H9 (cell line): ENCODE measurements around the gene ARFGEF3. TPM values are rescaled to one million over a fixed set of nuclear protein-coding genes. Genes with fewer than 3 reads are reported as not detected.

Experiments
- DNase-seq: peaks from one replicate; pipeline ENCODE4 v3.0.0-alpha.2; 2017
- H2AFZ ChIP-seq: one replicate; pipeline ENCODE4 v1.6.1; 2013; ENCODE audit warnings: mild to moderate bottlenecking, low read length, control low read depth, moderate library complexity
- H2AK5ac ChIP-seq: 2 replicates; pipeline ENCODE4 v1.6.1; 2013; ENCODE audit warnings: low read length, control low read depth, mixed read lengths; ENCODE audit not compliant: insufficient read length
- H2BK120ac ChIP-seq: one replicate; pipeline ENCODE4 v1.6.1; 2013; ENCODE audit warnings: low read depth, mild to moderate bottlenecking, low read length, control low read depth, inconsistent platforms; ENCODE audit not compliant: poor library complexity, severe bottlenecking
- H2BK12ac ChIP-seq: 2 replicates; pipeline ENCODE4 v1.6.1; 2013; ENCODE audit warnings: low read length, control low read depth, mixed read lengths, low read depth; ENCODE audit not compliant: insufficient read length
- H2BK15ac ChIP-seq: 2 replicates; pipeline ENCODE4 v1.6.1; 2013; ENCODE audit warnings: low read depth, low read length, control low read depth
- H2BK20ac ChIP-seq: one replicate; pipeline ENCODE4 v1.6.1; 2013; ENCODE audit warnings: low read depth, mild to moderate bottlenecking, low read length, control low read depth, inconsistent platforms; ENCODE audit not compliant: poor library complexity, severe bottlenecking
- H2BK5ac ChIP-seq: 2 replicates; pipeline ENCODE4 v1.6.1; 2013; ENCODE audit warnings: low read length, control low read depth, mixed read lengths; ENCODE audit not compliant: insufficient read length
- H3K14ac ChIP-seq: 2 replicates; pipeline ENCODE4 v1.6.1; 2013; ENCODE audit warnings: low read length, control low read depth; ENCODE audit not compliant: insufficient read depth
- H3K18ac ChIP-seq: 2 replicates; pipeline ENCODE4 v1.6.1; 2013; ENCODE audit warnings: low read depth, mild to moderate bottlenecking, mixed read lengths, low read length, control low read depth; ENCODE audit not compliant: insufficient read length
- H3K23ac ChIP-seq: 2 replicates; pipeline ENCODE4 v1.6.1; 2013; ENCODE audit warnings: low read length, control low read depth, mixed read lengths, low read depth; ENCODE audit not compliant: insufficient read length
- H3K23me2 ChIP-seq: 2 replicates; pipeline ENCODE4 v1.6.1; 2013; ENCODE audit warnings: low read depth, mild to moderate bottlenecking, mixed read lengths, low read length, control low read depth; ENCODE audit not compliant: insufficient read length, poor library complexity, severe bottlenecking
- H3K27ac ChIP-seq: 2 replicates; pipeline ENCODE4 v1.5.1; 2013; ENCODE audit warnings: low read length, control low read depth, mixed read lengths, low read depth; ENCODE audit not compliant: insufficient read length
- H3K27me3 ChIP-seq: 2 replicates; pipeline ENCODE4 v1.6.1; 2013; ENCODE audit warnings: low read length, control low read depth, inconsistent platforms; ENCODE audit not compliant: insufficient read depth
- H3K4ac ChIP-seq: 2 replicates; pipeline ENCODE4 v1.6.1; 2013; ENCODE audit warnings: low read depth, mild to moderate bottlenecking, control low read depth, inconsistent platforms, low read length, moderate library complexity
- H3K4me1 ChIP-seq: 2 replicates; pipeline ENCODE4 v1.6.1; 2013; ENCODE audit warnings: low read length, control low read depth, inconsistent platforms; ENCODE audit not compliant: insufficient read depth
- H3K4me2 ChIP-seq: 2 replicates; pipeline ENCODE4 v1.6.1; 2013; ENCODE audit warnings: low read length, control low read depth, mixed read lengths; ENCODE audit not compliant: insufficient read length, insufficient read depth
- H3K56ac ChIP-seq: 2 replicates; pipeline ENCODE4 v1.6.1; 2013; ENCODE audit warnings: low read depth, mild to moderate bottlenecking, mixed read lengths, low read length, control low read depth; ENCODE audit not compliant: insufficient read length
- H3K79me1 ChIP-seq: 2 replicates; pipeline ENCODE4 v1.6.1; 2013; ENCODE audit warnings: low read depth, mild to moderate bottlenecking, moderate library complexity, low read length, control low read depth, inconsistent platforms; ENCODE audit not compliant: insufficient read depth, poor library complexity, severe bottlenecking
- H3K79me2 ChIP-seq: 2 replicates; pipeline ENCODE4 v1.6.1; 2013; ENCODE audit warnings: low read length, control low read depth, inconsistent platforms; ENCODE audit not compliant: insufficient read depth
- H3K9ac ChIP-seq: 2 replicates; pipeline ENCODE4 v1.6.1; 2013; ENCODE audit warnings: low read length, control low read depth, mixed read lengths; ENCODE audit not compliant: insufficient read length; ENCODE audit errors: extremely low read depth
- H3K9me3 ChIP-seq: one replicate; pipeline ENCODE4 v1.6.1; 2013; ENCODE audit warnings: low read depth, low read length, inconsistent platforms; ENCODE audit not compliant: control insufficient read depth
- H3T11ph ChIP-seq: one replicate; pipeline ENCODE4 v1.6.1; 2013; ENCODE audit warnings: mild to moderate bottlenecking, low read length, control low read depth, inconsistent platforms
- H4K20me1 ChIP-seq: one replicate; pipeline ENCODE4 v1.6.1; 2013; ENCODE audit not compliant: control insufficient read depth, insufficient read length, insufficient read depth
- H4K5ac ChIP-seq: 2 replicates; pipeline ENCODE4 v1.6.1; 2013; ENCODE audit warnings: low read depth, mild to moderate bottlenecking, mixed read lengths, low read length, control low read depth; ENCODE audit not compliant: insufficient read length
- H4K8ac ChIP-seq: replicated peaks from 2 replicates; pipeline ENCODE4 v1.6.1; 2013; ENCODE audit warnings: low read length, control low read depth, mixed read lengths, low read depth; ENCODE audit not compliant: insufficient read length
- H4K91ac ChIP-seq: 2 replicates; pipeline ENCODE4 v1.6.1; 2013; ENCODE audit warnings: low read depth, mild to moderate bottlenecking, moderate library complexity, mixed read lengths, low read length, control low read depth; ENCODE audit not compliant: insufficient read length
- H3K27ac Mint-ChIP-seq, 3 experiments: 2 replicates in 2 of 3; 3 replicates in 1 of 3; pipeline ENCODE4 v1.8.0; 2020 to 2021; ENCODE audit warnings: mixed read lengths in 3 of 3, mild to moderate bottlenecking in 1 of 3, moderate library complexity in 1 of 3
- H3K27me3 Mint-ChIP-seq: 2 replicates; pipeline ENCODE4 v1.8.0; 2021; ENCODE audit warnings: low read depth, mild to moderate bottlenecking, moderate library complexity, mixed read lengths
- H3K36me3 Mint-ChIP-seq, 3 experiments: 2 replicates in 2 of 3; 3 replicates in 1 of 3; pipeline ENCODE4 v1.8.0; 2020 to 2021; ENCODE audit warnings: low read depth in 3 of 3, mixed read lengths in 3 of 3; ENCODE audit not compliant: insufficient read depth in 1 of 3
- H3K4me1 Mint-ChIP-seq, 2 experiments: 2 replicates each; pipeline ENCODE4 v1.8.0; 2020; ENCODE audit warnings: mixed read lengths in 2 of 2
- H3K4me3 Mint-ChIP-seq, 2 experiments: 2 replicates in 1 of 2; 3 replicates in 1 of 2; pipeline ENCODE4 v1.8.0; 2020 to 2021; ENCODE audit warnings: mild to moderate bottlenecking in 2 of 2, mixed read lengths in 2 of 2, moderate library complexity in 1 of 2
- H3K9me3 Mint-ChIP-seq, 2 experiments: 2 replicates in 1 of 2; 3 replicates in 1 of 2; pipeline ENCODE4 v1.8.0; 2020; ENCODE audit warnings: mild to moderate bottlenecking in 2 of 2, mixed read lengths in 2 of 2, moderate library complexity in 1 of 2
- CTCF ChIP-seq: fragments of 200-600 bp; sonication (generic); conservative IDR thresholded peaks from 3 replicates; pipeline ENCODE4 v1.8.0; 2021; ENCODE audit warnings: antibody characterized with exemption, mild to moderate bottlenecking
- WGBS: extraction: QIAGEN DNeasy Blood & Tissue Kit; methylation state at CpG from one replicate; pipeline ENCODE4 v1.1.7; 2013; ENCODE audit warnings: missing lambda C conversion rate, low lambda C conversion rate, mixed read lengths; ENCODE audit not compliant: insufficient read length; ENCODE audit errors: extremely low coverage; 5-methylcytosine and 5-hydroxymethylcytosine counted together
- total RNA-seq: library from RNA; stranded (reverse); gene quantifications from 2 replicates; pipeline ENCODE4 v1.2.1, GENCODE V29; 2021

Gene ARFGEF3
- total RNA-seq, 1 experiment from 2014 or later: 13.7 TPM

GRCh38 chr6:138290423-138290962, 128.8 kb downstream of the ARFGEF3 start:
- WGBS: no CpG with 5 or more reads among the region's 5 CpGs

More at GRCh38 chr6:138290423-138290962, 128.8 kb downstream of the ARFGEF3 start:
- Histone ChIP-seq H3K4me1 (no peaks in the 10 kb centered on the region; the same call in 1 of the 2 replicates), H3K18ac (no peak overlapping the region), H2AFZ (no peak overlapping the region), H4K91ac (no peak overlapping the region), H3K79me1 (no peaks in the 10 kb centered on the region), H3K27ac (no peak overlapping the region), H2BK15ac (no peak overlapping the region), H2AK5ac (no peak overlapping the region), H3K9ac (no peak overlapping the region), H3K27me3 (no peaks in the 10 kb centered on the region), H3K56ac (no peak overlapping the region), H3K4me2 (no peak overlapping the region), H3K4ac (no peak overlapping the region), H4K8ac (no peak overlapping the region), H3K23me2 (no peaks in the 10 kb centered on the region), H3K23ac (no peak overlapping the region), H2BK120ac (no peak overlapping the region), H3T11ph (no peak overlapping the region), H4K5ac (no peak overlapping the region), H3K14ac (no peak overlapping the region), H2BK12ac (no peak overlapping the region), H4K20me1 (no peaks in the 10 kb centered on the region), H3K9me3 (no peaks in the 10 kb centered on the region), H3K79me2 (no peaks in the 10 kb centered on the region), H2BK5ac (no peak overlapping the region), H2BK20ac (no peak overlapping the region)
- no peak overlapping the region for H3K4me3 Mint-ChIP-seq
- H3K27ac Mint-ChIP-seq: peak overlapping the region in 2 of 3 experiments; percentile 11 to 18; a peak in 1 of 7 replicates
- no peaks in the 10 kb centered on the region for H3K9me3 Mint-ChIP-seq
- no peak for TF ChIP-seq CTCF
- H3K27me3 Mint-ChIP-seq: no peaks in the 10 kb centered on the region
- H3K4me1 Mint-ChIP-seq: peaks cover 16 to 17% of the 10 kb centered on the region in 2 experiments
- H3K36me3 Mint-ChIP-seq: peaks cover 8 to 29% (median 19%) of the 10 kb centered on the region in 3 experiments
- no peak for DNase-seq
